H9 (cell line): ENCODE data around the gene SPINK2. TPM values are rescaled to one million over a fixed set of nuclear protein-coding genes. Genes with fewer than 3 reads are reported as not detected.

Experiments used
- DNase-seq: peaks from one replicate; pipeline ENCODE4 v3.0.0-alpha.2; 2017
- H2AFZ ChIP-seq: one replicate; pipeline ENCODE4 v1.6.1; 2013; ENCODE audit warnings: mild to moderate bottlenecking, low read length, control low read depth, moderate library complexity
- H2AK5ac ChIP-seq: 2 replicates; pipeline ENCODE4 v1.6.1; 2013; ENCODE audit warnings: low read length, control low read depth, mixed read lengths; ENCODE audit not compliant: insufficient read length
- H2BK120ac ChIP-seq: one replicate; pipeline ENCODE4 v1.6.1; 2013; ENCODE audit warnings: low read depth, mild to moderate bottlenecking, low read length, control low read depth, inconsistent platforms; ENCODE audit not compliant: poor library complexity, severe bottlenecking
- H2BK12ac ChIP-seq: 2 replicates; pipeline ENCODE4 v1.6.1; 2013; ENCODE audit warnings: low read length, control low read depth, mixed read lengths, low read depth; ENCODE audit not compliant: insufficient read length
- H2BK15ac ChIP-seq: 2 replicates; pipeline ENCODE4 v1.6.1; 2013; ENCODE audit warnings: low read depth, low read length, control low read depth
- H2BK20ac ChIP-seq: one replicate; pipeline ENCODE4 v1.6.1; 2013; ENCODE audit warnings: low read depth, mild to moderate bottlenecking, low read length, control low read depth, inconsistent platforms; ENCODE audit not compliant: poor library complexity, severe bottlenecking
- H2BK5ac ChIP-seq: 2 replicates; pipeline ENCODE4 v1.6.1; 2013; ENCODE audit warnings: low read length, control low read depth, mixed read lengths; ENCODE audit not compliant: insufficient read length
- H3K14ac ChIP-seq: 2 replicates; pipeline ENCODE4 v1.6.1; 2013; ENCODE audit warnings: low read length, control low read depth; ENCODE audit not compliant: insufficient read depth
- H3K18ac ChIP-seq: 2 replicates; pipeline ENCODE4 v1.6.1; 2013; ENCODE audit warnings: low read depth, mild to moderate bottlenecking, mixed read lengths, low read length, control low read depth; ENCODE audit not compliant: insufficient read length
- H3K23ac ChIP-seq: 2 replicates; pipeline ENCODE4 v1.6.1; 2013; ENCODE audit warnings: low read length, control low read depth, mixed read lengths, low read depth; ENCODE audit not compliant: insufficient read length
- H3K23me2 ChIP-seq: 2 replicates; pipeline ENCODE4 v1.6.1; 2013; ENCODE audit warnings: low read depth, mild to moderate bottlenecking, mixed read lengths, low read length, control low read depth; ENCODE audit not compliant: insufficient read length, poor library complexity, severe bottlenecking
- H3K27ac ChIP-seq: 2 replicates; pipeline ENCODE4 v1.5.1; 2013; ENCODE audit warnings: low read length, control low read depth, mixed read lengths, low read depth; ENCODE audit not compliant: insufficient read length
- H3K27me3 ChIP-seq: 2 replicates; pipeline ENCODE4 v1.6.1; 2013; ENCODE audit warnings: low read length, control low read depth, inconsistent platforms; ENCODE audit not compliant: insufficient read depth
- H3K4ac ChIP-seq: 2 replicates; pipeline ENCODE4 v1.6.1; 2013; ENCODE audit warnings: low read depth, mild to moderate bottlenecking, control low read depth, inconsistent platforms, low read length, moderate library complexity
- H3K4me1 ChIP-seq: 2 replicates; pipeline ENCODE4 v1.6.1; 2013; ENCODE audit warnings: low read length, control low read depth, inconsistent platforms; ENCODE audit not compliant: insufficient read depth
- H3K4me2 ChIP-seq: 2 replicates; pipeline ENCODE4 v1.6.1; 2013; ENCODE audit warnings: low read length, control low read depth, mixed read lengths; ENCODE audit not compliant: insufficient read length, insufficient read depth
- H3K56ac ChIP-seq: 2 replicates; pipeline ENCODE4 v1.6.1; 2013; ENCODE audit warnings: low read depth, mild to moderate bottlenecking, mixed read lengths, low read length, control low read depth; ENCODE audit not compliant: insufficient read length
- H3K79me1 ChIP-seq: 2 replicates; pipeline ENCODE4 v1.6.1; 2013; ENCODE audit warnings: low read depth, mild to moderate bottlenecking, moderate library complexity, low read length, control low read depth, inconsistent platforms; ENCODE audit not compliant: insufficient read depth, poor library complexity, severe bottlenecking
- H3K79me2 ChIP-seq: 2 replicates; pipeline ENCODE4 v1.6.1; 2013; ENCODE audit warnings: low read length, control low read depth, inconsistent platforms; ENCODE audit not compliant: insufficient read depth
- H3K9ac ChIP-seq: 2 replicates; pipeline ENCODE4 v1.6.1; 2013; ENCODE audit warnings: low read length, control low read depth, mixed read lengths; ENCODE audit not compliant: insufficient read length; ENCODE audit errors: extremely low read depth
- H3K9me3 ChIP-seq: one replicate; pipeline ENCODE4 v1.6.1; 2013; ENCODE audit warnings: low read depth, low read length, inconsistent platforms; ENCODE audit not compliant: control insufficient read depth
- H3T11ph ChIP-seq: one replicate; pipeline ENCODE4 v1.6.1; 2013; ENCODE audit warnings: mild to moderate bottlenecking, low read length, control low read depth, inconsistent platforms
- H4K20me1 ChIP-seq: one replicate; pipeline ENCODE4 v1.6.1; 2013; ENCODE audit not compliant: control insufficient read depth, insufficient read length, insufficient read depth
- H4K5ac ChIP-seq: 2 replicates; pipeline ENCODE4 v1.6.1; 2013; ENCODE audit warnings: low read depth, mild to moderate bottlenecking, mixed read lengths, low read length, control low read depth; ENCODE audit not compliant: insufficient read length
- H4K8ac ChIP-seq: replicated peaks from 2 replicates; pipeline ENCODE4 v1.6.1; 2013; ENCODE audit warnings: low read length, control low read depth, mixed read lengths, low read depth; ENCODE audit not compliant: insufficient read length
- H4K91ac ChIP-seq: 2 replicates; pipeline ENCODE4 v1.6.1; 2013; ENCODE audit warnings: low read depth, mild to moderate bottlenecking, moderate library complexity, mixed read lengths, low read length, control low read depth; ENCODE audit not compliant: insufficient read length
- H3K27ac Mint-ChIP-seq, 3 experiments: 2 replicates in 2 of 3; 3 replicates in 1 of 3; pipeline ENCODE4 v1.8.0; 2020 to 2021; ENCODE audit warnings: mixed read lengths in 3 of 3, mild to moderate bottlenecking in 1 of 3, moderate library complexity in 1 of 3
- H3K27me3 Mint-ChIP-seq: 2 replicates; pipeline ENCODE4 v1.8.0; 2021; ENCODE audit warnings: low read depth, mild to moderate bottlenecking, moderate library complexity, mixed read lengths
- H3K36me3 Mint-ChIP-seq, 3 experiments: 2 replicates in 2 of 3; 3 replicates in 1 of 3; pipeline ENCODE4 v1.8.0; 2020 to 2021; ENCODE audit warnings: low read depth in 3 of 3, mixed read lengths in 3 of 3; ENCODE audit not compliant: insufficient read depth in 1 of 3
- H3K4me1 Mint-ChIP-seq, 2 experiments: 2 replicates each; pipeline ENCODE4 v1.8.0; 2020; ENCODE audit warnings: mixed read lengths in 2 of 2
- H3K4me3 Mint-ChIP-seq, 2 experiments: 2 replicates in 1 of 2; 3 replicates in 1 of 2; pipeline ENCODE4 v1.8.0; 2020 to 2021; ENCODE audit warnings: mild to moderate bottlenecking in 2 of 2, mixed read lengths in 2 of 2, moderate library complexity in 1 of 2
- H3K9me3 Mint-ChIP-seq, 2 experiments: 2 replicates in 1 of 2; 3 replicates in 1 of 2; pipeline ENCODE4 v1.8.0; 2020; ENCODE audit warnings: mild to moderate bottlenecking in 2 of 2, mixed read lengths in 2 of 2, moderate library complexity in 1 of 2
- CTCF ChIP-seq: fragments of 200-600 bp; sonication (generic); conservative IDR thresholded peaks from 3 replicates; pipeline ENCODE4 v1.8.0; 2021; ENCODE audit warnings: antibody characterized with exemption, mild to moderate bottlenecking
- WGBS: extraction: QIAGEN DNeasy Blood & Tissue Kit; methylation state at CpG from one replicate; pipeline ENCODE4 v1.1.7; 2013; ENCODE audit warnings: missing lambda C conversion rate, low lambda C conversion rate, mixed read lengths; ENCODE audit not compliant: insufficient read length; ENCODE audit errors: extremely low coverage; 5-methylcytosine and 5-hydroxymethylcytosine counted together
- total RNA-seq: library from RNA; stranded (reverse); gene quantifications from 2 replicates; pipeline ENCODE4 v1.2.1, GENCODE V29; 2021

SPINK2 gene
- total RNA-seq, 1 experiment from 2014 or later = 0.44 TPM

- Mint-ChIP-seq H3K36me3 (no peaks in the 10 kb centered on the region), H3K27me3 (peaks cover 13% of the 10 kb centered on the region), H3K9me3 (no peaks in the 10 kb centered on the region; a peak in 1 of 5 replicates), H3K4me1 (peaks cover under 1 to 3% of the 10 kb centered on the region in 2 experiments; a peak in 2 of 4 replicates), H3K4me3 (no peak overlapping the region), H3K27ac (no peak overlapping the region; a peak in 1 of 7 replicates)
- H4K8ac ChIP-seq = no peak overlapping the region
- no peaks in the 10 kb centered on the region for H3K4me1 ChIP-seq
- no peak overlapping the region for H2BK15ac ChIP-seq
- H3K4me2 ChIP-seq = no peak overlapping the region
- H2BK120ac ChIP-seq = no peak overlapping the region
- H3K27me3 ChIP-seq = no peaks in the 10 kb centered on the region; the same call in 1 of the 2 replicates
- H4K20me1 ChIP-seq = no peaks in the 10 kb centered on the region
- no peak overlapping the region for H2BK5ac ChIP-seq
- DNase-seq = no peak
- H3K79me1 ChIP-seq = no peaks in the 10 kb centered on the region
- H2BK20ac ChIP-seq = no peak overlapping the region
- H3K79me2 ChIP-seq = no peaks in the 10 kb centered on the region
- no peak overlapping the region for H3K9ac ChIP-seq
- H3K14ac ChIP-seq = no peak overlapping the region
- H3K23ac ChIP-seq = no peak overlapping the region
- no peak overlapping the region for H3K56ac ChIP-seq
- H2AK5ac ChIP-seq = no peak overlapping the region
- H4K5ac ChIP-seq = no peak overlapping the region
- no peaks in the 10 kb centered on the region for H3K9me3 ChIP-seq
- no peak overlapping the region for H4K91ac ChIP-seq
- no peaks in the 10 kb centered on the region for H3K23me2 ChIP-seq
- no peak overlapping the region for H2AFZ ChIP-seq
- H2BK12ac ChIP-seq = no peak overlapping the region
- TF ChIP-seq CTCF = no peak
- no peak overlapping the region for H3K18ac ChIP-seq
- H3K27ac ChIP-seq = no peak overlapping the region
- H3K4ac ChIP-seq = no peak overlapping the region
- H3T11ph ChIP-seq = no peak overlapping the region
- no CpG with 5 or more reads among the region's 1 CpG for WGBS
Measured at GRCh38 chr4:56804551-56804950, 16.9 kb downstream of the SPINK2 start.
